PC-3 (cell line): ENCODE results near the gene PAX2. TPM values are rescaled to one million over a fixed set of nuclear protein-coding genes. Genes with fewer than 3 reads are reported as not detected.

ENCODE experiments used
- ATAC-seq: fragments of 200-7000 bp; cut with Tn5 transposase; 2 replicates; pipeline ENCODE4 v1.9.1; 2020; ENCODE audit warnings: mild to moderate bottlenecking, moderate library complexity
- BruUV-seq: library from RNA; stranded (reverse); fragments of 400-500 nt; replicated peaks from 2 replicates; lab custom pipeline; 2021; lab: Mats Ljungman, UMichigan
- CTCF ChIA-PET: fragments of 300-600 bp; sonication (Branson Sonifier 250); formaldehyde crosslinking; loops from one replicate; lab custom pipeline; 2022; ENCODE audit warnings: antibody characterized with exemption; lab: Charles Lee
- POLR2A ChIA-PET: fragments of 300-600 bp; sonication (Branson Sonifier 250); formaldehyde crosslinking; loops from one replicate; lab custom pipeline; 2022; ENCODE audit warnings: antibody characterized with exemption; ENCODE audit not compliant: unreplicated experiment; lab: Charles Lee
- DNase-seq: peaks from one replicate; pipeline ENCODE4 v3.0.0-alpha.2; 2015
- H2AFZ ChIP-seq: fragments of 300-600 bp; sonication (generic); 2 replicates; pipeline ENCODE4 v1.6.0; 2016; ENCODE audit warnings: antibody characterized with exemption, low read length
- H3F3A ChIP-seq: fragments of 300-600 bp; sonication (generic); one replicate; pipeline ENCODE4 v1.6.0; 2017; ENCODE audit warnings: antibody characterized with exemption, low read length, control low read depth, mild to moderate bottlenecking; ENCODE audit not compliant: unreplicated experiment
- H3K27ac ChIP-seq: fragments of 300-600 bp; sonication (generic); 2 replicates; pipeline ENCODE4 v1.5.1; 2016; ENCODE audit warnings: mild to moderate bottlenecking, low read length
- H3K27me3 ChIP-seq: fragments of 300-600 bp; sonication (generic); 2 replicates; pipeline ENCODE4 v1.6.1; 2016; ENCODE audit warnings: low read length, mixed read lengths
- H3K36me3 ChIP-seq: fragments of 300-600 bp; sonication (generic); 2 replicates; pipeline ENCODE4 v1.6.1; 2016; ENCODE audit warnings: low read depth, mixed run types, low read length, mixed read lengths
- H3K4me1 ChIP-seq: fragments of 300-600 bp; sonication (generic); 2 replicates; pipeline ENCODE4 v1.5.1; 2016; ENCODE audit warnings: low read length; ENCODE audit not compliant: insufficient read depth
- H3K4me2 ChIP-seq: fragments of 300-600 bp; sonication (generic); 2 replicates; pipeline ENCODE4 v1.6.0; 2016; ENCODE audit warnings: low read length
- H3K4me3 ChIP-seq: fragments of 300-600 bp; sonication (generic); 2 replicates; pipeline ENCODE4 v1.5.1; 2016; ENCODE audit warnings: mild to moderate bottlenecking, low read length, mixed read lengths
- H3K79me2 ChIP-seq: fragments of 300-600 bp; sonication (generic); 2 replicates; pipeline ENCODE4 v1.6.1; 2017; ENCODE audit warnings: low read length, mixed read lengths
- H3K9ac ChIP-seq: fragments of 300-600 bp; sonication (generic); 2 replicates; pipeline ENCODE4 v1.6.0; 2016; ENCODE audit warnings: mild to moderate bottlenecking, low read length
- H3K9me2 ChIP-seq: fragments of 300-600 bp; sonication (generic); replicated peaks from 2 replicates; pipeline ENCODE4 v1.6.1; 2016; ENCODE audit warnings: mixed run types, low read length, mixed read lengths
- H3K9me3 ChIP-seq: fragments of 300-600 bp; sonication (generic); 2 replicates; pipeline ENCODE4 v1.6.1; 2016; ENCODE audit warnings: low read length, mixed read lengths
- H4K20me1 ChIP-seq: fragments of 300-600 bp; sonication (generic); 2 replicates; pipeline ENCODE4 v1.6.1; 2016; ENCODE audit warnings: low read length, mixed read lengths
- CTCF ChIP-seq: fragments of 300-600 bp; sonication (generic); conservative IDR thresholded peaks from 2 replicates; pipeline ENCODE4 v1.5.1; 2017; ENCODE audit warnings: antibody characterized with exemption, low read depth, mild to moderate bottlenecking, low read length
- EZH2 ChIP-seq: fragments of 300-600 bp; sonication (generic); IDR thresholded peaks from one replicate; pipeline ENCODE4 v1.6.1; 2017; ENCODE audit warnings: antibody characterized with exemption, mild to moderate bottlenecking, low read length; ENCODE audit not compliant: unreplicated experiment
- EZH2phosphoT487 ChIP-seq: fragments of 300-600 bp; sonication (generic); IDR thresholded peaks from 2 replicates; pipeline ENCODE4 v1.6.1; 2018; ENCODE audit warnings: mild to moderate bottlenecking, antibody characterized with exemption, low read length, borderline replicate concordance
- intact Hi-C: fragments of 100-400 bp; cut with micrococcal nuclease; formaldehyde crosslinking; loops from 2 replicates; pipeline ENCODE4 v1.9.0; 2023
- total RNA-seq: library from RNA; depleted of rRNA; stranded (reverse); fragments of >200 nt; gene quantifications from 2 replicates; pipeline ENCODE4 v1.2.3, GENCODE V29; 2014

PAX2 gene
- total RNA-seq, 1 experiment from 2014 or later: not detected

GRCh38 chr10:100864036-100864885 is 118.9 kb downstream of the PAX2 start:
- DNase-seq (no peak), ATAC-seq (no peak)
- no TSS peak for BruUV-seq
- intact Hi-C loops: no loop called here
- TF ChIP-seq CTCF (no peak), EZH2 (no peak), EZH2phosphoT487 (no peak)
- no peaks in the 10 kb centered on the region for H3K36me3 ChIP-seq
- H4K20me1 ChIP-seq: no peaks in the 10 kb centered on the region
- H3K9ac ChIP-seq: no peak overlapping the region
- POLR2A ChIA-PET: no interaction called here
- H2AFZ ChIP-seq: no peak overlapping the region
- no peak overlapping the region for H3K4me2 ChIP-seq
- no peaks in the 10 kb centered on the region for H3K4me1 ChIP-seq
- H3K9me2 ChIP-seq: no peaks in the 10 kb centered on the region
- CTCF ChIA-PET: no interaction called here
- H3K79me2 ChIP-seq: no peaks in the 10 kb centered on the region
- no peaks in the 10 kb centered on the region for H3F3A ChIP-seq
- peaks cover 44% of the 10 kb centered on the region for H3K27me3 ChIP-seq
- no peaks in the 10 kb centered on the region for H3K9me3 ChIP-seq
- no peak overlapping the region for H3K27ac ChIP-seq
- H3K4me3 ChIP-seq: no peak overlapping the region

- ATAC-seq (no peak), DNase-seq (no peak)
- Histone ChIP-seq H3K27ac (no peak overlapping the region), H3K9me3 (no peaks in the 10 kb centered on the region), H3K9ac (no peak overlapping the region), H3K79me2 (no peaks in the 10 kb centered on the region), H3K4me3 (no peak overlapping the region), H3F3A (no peaks in the 10 kb centered on the region), H4K20me1 (no peaks in the 10 kb centered on the region), H3K4me1 (no peaks in the 10 kb centered on the region), H3K9me2 (no peaks in the 10 kb centered on the region), H3K4me2 (no peak overlapping the region), H3K36me3 (no peaks in the 10 kb centered on the region), H3K27me3 (peaks cover 37% of the 10 kb centered on the region), H2AFZ (no peak overlapping the region)
- TF ChIP-seq EZH2phosphoT487 (no peak), EZH2 (no peak), CTCF (no peak)
- BruUV-seq: no TSS peak
- intact Hi-C loops: no loop called here
- CTCF ChIA-PET: no interaction called here
- POLR2A ChIA-PET: no interaction called here
Observed at GRCh38 chr10:100864978-100865377, 119.6 kb downstream of the PAX2 start.

- POLR2A ChIA-PET: no interaction called here
- H2AFZ ChIP-seq: no peak overlapping the region
Observed at GRCh38 chr10:100866010-100866409, 120.6 kb downstream of the PAX2 start.

More at GRCh38 chr10:100866010-100866409, 120.6 kb downstream of the PAX2 start:
- Histone ChIP-seq H3K9me3 (no peaks in the 10 kb centered on the region), H3K9ac (no peak overlapping the region), H3K27me3 (peaks cover 27% of the 10 kb centered on the region), H3K4me3 (no peak overlapping the region), H3F3A (no peaks in the 10 kb centered on the region), H3K4me2 (no peak overlapping the region), H3K9me2 (no peaks in the 10 kb centered on the region), H4K20me1 (no peaks in the 10 kb centered on the region), H3K27ac (no peak overlapping the region), H3K4me1 (no peaks in the 10 kb centered on the region), H3K36me3 (no peaks in the 10 kb centered on the region), H3K79me2 (no peaks in the 10 kb centered on the region)
- BruUV-seq: no TSS peak
- ATAC-seq: no peak
- CTCF ChIA-PET: no interaction called here
- DNase-seq: no peak
- intact Hi-C loops: no loop called here
- TF ChIP-seq CTCF: no peak
- TF ChIP-seq EZH2: no peak
- no peak for TF ChIP-seq EZH2phosphoT487
